Measurements from ENCODE around the gene PRX. TPM values are rescaled to one million over a fixed set of nuclear protein-coding genes. Genes with fewer than 3 reads are reported as not detected.
"Not testable (repeated sequence)": the region's sequence is repeated elsewhere in the genome, so short reads cannot be mapped to it uniquely, and the experiment has no call there.

Gene PRX
- total RNA-seq, 2 donors from 2014 or later, result 3.3 to 6.4 TPM

GRCh38 chr19:40458597-40458974 is 45.4 kb upstream of the PRX start:
- no peaks in the 10 kb centered on the region for H3K27me3 Mint-ChIP-seq (ENCODE audit: insufficient read depth)
- H3K9me3 Mint-ChIP-seq, result no peaks in the 10 kb centered on the region
- Histone ChIP-seq H3K4me3 (ENCODE audit: low read length) (no peak overlapping the region), H3K9me3 (ENCODE audit: control insufficient read depth, low read length) (no peaks in the 10 kb centered on the region), H3K4me1 (ENCODE audit: control insufficient read depth, insufficient read depth, low read length) (no peaks in the 10 kb centered on the region), H3K36me3 (ENCODE audit: control insufficient read depth, insufficient read depth, low read length) (no peaks in the 10 kb centered on the region), H3K9ac (ENCODE audit: extremely low read depth, low read length, poor library complexity, severe bottlenecking) (no peak overlapping the region), H3K27me3 (ENCODE audit: control insufficient read depth, insufficient read depth, low read length, poor library complexity, severe bottlenecking) (no peaks in the 10 kb centered on the region), H3K27ac (ENCODE audit: low read depth, low read length) (no peak overlapping the region)
- H3K4me1 Mint-ChIP-seq, result no peaks in the 10 kb centered on the region
- no peak for DNase-seq
- no peak overlapping the region for H3K27ac Mint-ChIP-seq
- TF ChIP-seq CTCF (conservative IDR thresholded peaks at IDR 0.05), result no peak
- H3K36me3 Mint-ChIP-seq (ENCODE audit: low read depth), result peaks cover 8% of the 10 kb centered on the region
- WGBS, 2 experiments (ENCODE audit: insufficient coverage in 1 of 2, insufficient read length in 1 of 2), result 94 to 95% methylated on average over 3 of the region's 3 CpGs
- no peak overlapping the region for H3K4me3 Mint-ChIP-seq

GRCh38 chr19:40457953-40458596 is 44.9 kb upstream of the PRX start:
- Histone ChIP-seq H3K27me3 (ENCODE audit: control insufficient read depth, insufficient read depth, low read length, poor library complexity, severe bottlenecking) (no peaks in the 10 kb centered on the region), H3K36me3 (ENCODE audit: control insufficient read depth, insufficient read depth, low read length) (no peaks in the 10 kb centered on the region), H3K9me3 (ENCODE audit: control insufficient read depth, low read length) (no peaks in the 10 kb centered on the region), H3K4me1 (ENCODE audit: control insufficient read depth, insufficient read depth, low read length) (no peaks in the 10 kb centered on the region), H3K9ac (ENCODE audit: extremely low read depth, low read length, poor library complexity, severe bottlenecking) (no peak overlapping the region), H3K4me3 (ENCODE audit: low read length) (no peak overlapping the region), H3K27ac (ENCODE audit: low read depth, low read length) (no peak overlapping the region)
- peak overlapping the region; percentile 39 for H3K27ac Mint-ChIP-seq
- H3K4me3 Mint-ChIP-seq, result no peak overlapping the region
- H3K4me1 Mint-ChIP-seq, result no peaks in the 10 kb centered on the region
- DNase-seq, result no peak
- WGBS, 2 experiments (ENCODE audit: insufficient coverage in 1 of 2, insufficient read length in 1 of 2), result 89 to 100% methylated on average over 1 to 27 of the region's 27 CpGs
- no peaks in the 10 kb centered on the region for H3K9me3 Mint-ChIP-seq
- no peak for TF ChIP-seq CTCF (conservative IDR thresholded peaks at IDR 0.05)
- H3K36me3 Mint-ChIP-seq (ENCODE audit: low read depth), result peaks cover 8% of the 10 kb centered on the region
- no peaks in the 10 kb centered on the region for H3K27me3 Mint-ChIP-seq (ENCODE audit: insufficient read depth)

GRCh38 chr19:40457048-40457447 is 43.9 kb upstream of the PRX start:
- H3K27ac Mint-ChIP-seq, result no peak overlapping the region
- H3K27me3 Mint-ChIP-seq (ENCODE audit: insufficient read depth), result no peaks in the 10 kb centered on the region
- Histone ChIP-seq H3K9ac (ENCODE audit: extremely low read depth, low read length, poor library complexity, severe bottlenecking) (no peak overlapping the region), H3K4me3 (ENCODE audit: low read length) (no peak overlapping the region), H3K27ac (ENCODE audit: low read depth, low read length) (no peak overlapping the region), H3K36me3 (ENCODE audit: control insufficient read depth, insufficient read depth, low read length) (no peaks in the 10 kb centered on the region), H3K9me3 (ENCODE audit: control insufficient read depth, low read length) (no peaks in the 10 kb centered on the region), H3K27me3 (ENCODE audit: control insufficient read depth, insufficient read depth, low read length, poor library complexity, severe bottlenecking) (no peaks in the 10 kb centered on the region), H3K4me1 (ENCODE audit: control insufficient read depth, insufficient read depth, low read length) (no peaks in the 10 kb centered on the region)
- 83 to 93% methylated on average over 2 to 5 of the region's 5 CpGs for WGBS, 2 experiments (ENCODE audit: insufficient coverage in 1 of 2, insufficient read length in 1 of 2)
- H3K4me3 Mint-ChIP-seq, result no peak overlapping the region
- no peaks in the 10 kb centered on the region for H3K9me3 Mint-ChIP-seq
- TF ChIP-seq CTCF (conservative IDR thresholded peaks at IDR 0.05), result no peak
- DNase-seq, result no peak
- H3K36me3 Mint-ChIP-seq (ENCODE audit: low read depth), result peaks cover 8% of the 10 kb centered on the region
- H3K4me1 Mint-ChIP-seq, result no peaks in the 10 kb centered on the region

GRCh38 chr19:40453943-40454342 is 40.8 kb upstream of the PRX start:
- not testable (repeated sequence) for H3K9ac ChIP-seq (ENCODE audit: extremely low read depth, low read length, poor library complexity, severe bottlenecking); H3K9me3 Mint-ChIP-seq; H3K9me3 ChIP-seq (ENCODE audit: control insufficient read depth, low read length); H3K4me1 ChIP-seq (ENCODE audit: control insufficient read depth, insufficient read depth, low read length); H3K27me3 Mint-ChIP-seq (ENCODE audit: insufficient read depth); H3K27me3 ChIP-seq (ENCODE audit: control insufficient read depth, insufficient read depth, low read length, poor library complexity, severe bottlenecking); H3K4me3 Mint-ChIP-seq; DNase-seq; H3K36me3 ChIP-seq (ENCODE audit: control insufficient read depth, insufficient read depth, low read length); H3K27ac Mint-ChIP-seq; H3K27ac ChIP-seq (ENCODE audit: low read depth, low read length); H3K4me1 Mint-ChIP-seq; H3K4me3 ChIP-seq (ENCODE audit: low read length)
- H3K36me3 Mint-ChIP-seq (ENCODE audit: low read depth), result peaks cover 19% of the 10 kb centered on the region
- WGBS, 2 experiments (ENCODE audit: insufficient coverage in 1 of 2, insufficient read length in 1 of 2), result 95 to 100% methylated on average over 2 to 6 of the region's 6 CpGs
